Type B pancreatic cell (in vitro differentiated cells): ENCODE data around the gene TBC1D14. TPM values are rescaled to one million over a fixed set of nuclear protein-coding genes. Genes with fewer than 3 reads are reported as not detected.

Source experiments
- DNase-seq: peaks from one replicate; pipeline ENCODE4 v3.0.0; 2021; ENCODE audit warnings: mixed read lengths; ENCODE audit not compliant: unreplicated experiment; ENCODE audit errors: extremely low spot score
- H3K27ac Mint-ChIP-seq: 2 replicates; pipeline ENCODE4 v1.8.0; 2021; ENCODE audit warnings: mild to moderate bottlenecking, mixed read lengths
- H3K27me3 Mint-ChIP-seq: 2 replicates; pipeline ENCODE4 v1.8.0; 2021; ENCODE audit warnings: mixed read lengths
- H3K36me3 Mint-ChIP-seq: 2 replicates; pipeline ENCODE4 v1.8.0; 2021; ENCODE audit warnings: mixed read lengths
- H3K4me1 Mint-ChIP-seq: one replicate; pipeline ENCODE4 v1.8.0; 2021; ENCODE audit warnings: mixed read lengths; ENCODE audit not compliant: unreplicated experiment
- H3K4me3 Mint-ChIP-seq: 2 replicates; pipeline ENCODE4 v1.8.0; 2021; ENCODE audit warnings: mild to moderate bottlenecking, mixed read lengths
- H3K9me3 Mint-ChIP-seq: 2 replicates; pipeline ENCODE4 v1.8.0; 2021; ENCODE audit warnings: mixed read lengths
- total RNA-seq: library from RNA; stranded (reverse); gene quantifications from 2 replicates; pipeline ENCODE4 v1.2.1, GENCODE V29; 2021; ENCODE audit warnings: low replicate concordance
- TF ChIP-seq, protein P1 (sequence below): fragments of 200-600 bp; sonication (generic); conservative IDR thresholded peaks from 2 replicates; pipeline ENCODE4 v1.5.0; 2021; ENCODE audit warnings: antibody characterized with exemption, mild to moderate bottlenecking

Gene TBC1D14
- total RNA-seq, 1 donor from 2014 or later = 55.9 TPM

DNA sequence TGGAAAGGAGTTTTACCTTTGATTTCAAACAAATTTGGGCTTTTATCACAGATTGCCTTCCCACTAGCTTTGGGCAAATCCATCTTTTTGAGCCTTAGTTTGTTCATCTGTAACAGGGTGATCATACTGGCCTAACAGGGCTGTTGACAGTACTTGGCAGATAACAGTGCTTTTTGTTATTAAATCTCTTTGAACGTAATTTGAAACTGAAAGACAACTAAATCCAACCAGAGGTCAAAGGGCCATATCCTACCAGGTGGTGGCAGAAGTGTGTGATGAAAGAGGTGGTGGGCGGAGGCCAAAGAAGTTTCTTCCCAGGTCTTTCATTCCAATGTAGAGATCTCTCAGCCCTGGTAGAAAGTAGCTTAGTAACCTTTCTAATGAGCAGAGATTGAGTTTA, 98.3 kb downstream of the TBC1D14 start:
- DNase-seq = no peak
- H3K36me3 Mint-ChIP-seq = peaks cover 26% of the 10 kb centered on the region

DNA sequence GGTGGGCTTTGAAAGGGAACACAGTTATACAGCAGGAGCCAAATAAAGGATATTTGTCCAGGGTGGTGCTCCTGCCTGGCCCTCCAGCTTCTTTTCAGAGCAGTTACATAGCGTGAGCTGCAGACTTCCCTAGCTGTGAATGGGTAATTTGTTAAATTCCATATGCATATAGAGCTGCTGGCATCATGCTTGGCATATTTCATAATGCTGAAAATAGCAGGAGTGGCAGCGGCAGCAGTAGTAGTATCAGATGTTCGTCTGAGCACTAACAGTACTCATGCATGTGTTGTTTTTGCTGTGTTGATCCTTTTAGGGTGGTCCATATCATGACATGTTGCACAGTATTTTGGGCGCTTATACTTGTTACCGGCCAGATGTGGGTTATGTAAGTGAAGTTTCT, 99.9 kb downstream of the TBC1D14 start:
- Mint-ChIP-seq H3K27ac (no peak overlapping the region), H3K4me3 (no peak overlapping the region), H3K27me3 (no peaks in the 10 kb centered on the region), H3K4me1 (peaks cover 16% of the 10 kb centered on the region), H3K9me3 (no peaks in the 10 kb centered on the region), H3K36me3 (peaks cover 23% of the 10 kb centered on the region)
- TF ChIP-seq, protein P1, sequence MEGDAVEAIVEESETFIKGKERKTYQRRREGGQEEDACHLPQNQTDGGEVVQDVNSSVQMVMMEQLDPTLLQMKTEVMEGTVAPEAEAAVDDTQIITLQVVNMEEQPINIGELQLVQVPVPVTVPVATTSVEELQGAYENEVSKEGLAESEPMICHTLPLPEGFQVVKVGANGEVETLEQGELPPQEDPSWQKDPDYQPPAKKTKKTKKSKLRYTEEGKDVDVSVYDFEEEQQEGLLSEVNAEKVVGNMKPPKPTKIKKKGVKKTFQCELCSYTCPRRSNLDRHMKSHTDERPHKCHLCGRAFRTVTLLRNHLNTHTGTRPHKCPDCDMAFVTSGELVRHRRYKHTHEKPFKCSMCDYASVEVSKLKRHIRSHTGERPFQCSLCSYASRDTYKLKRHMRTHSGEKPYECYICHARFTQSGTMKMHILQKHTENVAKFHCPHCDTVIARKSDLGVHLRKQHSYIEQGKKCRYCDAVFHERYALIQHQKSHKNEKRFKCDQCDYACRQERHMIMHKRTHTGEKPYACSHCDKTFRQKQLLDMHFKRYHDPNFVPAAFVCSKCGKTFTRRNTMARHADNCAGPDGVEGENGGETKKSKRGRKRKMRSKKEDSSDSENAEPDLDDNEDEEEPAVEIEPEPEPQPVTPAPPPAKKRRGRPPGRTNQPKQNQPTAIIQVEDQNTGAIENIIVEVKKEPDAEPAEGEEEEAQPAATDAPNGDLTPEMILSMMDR = no peak
- DNase-seq = no peak

More for the DNA sequence above, 98.3 kb downstream of the TBC1D14 start:
- TF ChIP-seq, protein P1 = no peak
- no peak overlapping the region for H3K27ac Mint-ChIP-seq
- H3K9me3 Mint-ChIP-seq = no peaks in the 10 kb centered on the region
- H3K27me3 Mint-ChIP-seq = no peaks in the 10 kb centered on the region
- peaks cover 23% of the 10 kb centered on the region for H3K4me1 Mint-ChIP-seq
- H3K4me3 Mint-ChIP-seq = no peak overlapping the region

DNA sequence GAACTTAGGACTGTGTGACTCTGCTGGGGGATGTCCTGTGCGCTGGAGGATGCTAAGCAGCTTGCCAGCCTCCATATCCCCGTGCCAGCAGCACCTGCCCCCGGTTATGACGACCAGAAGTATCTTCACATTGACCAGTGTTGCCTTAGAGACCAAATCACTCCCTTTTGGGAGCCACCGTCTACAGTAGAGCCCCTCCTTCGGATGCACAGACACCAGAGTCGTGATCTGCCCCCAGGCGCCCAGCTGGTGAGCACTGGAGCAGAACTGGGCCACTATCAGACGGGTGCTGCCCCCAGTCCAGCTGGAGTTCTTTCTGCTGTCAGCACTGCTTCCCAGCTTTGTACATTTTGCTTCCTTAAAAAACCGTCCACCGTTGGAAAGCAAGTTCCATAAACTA, 103.5 kb downstream of the TBC1D14 start:
- peaks cover 31% of the 10 kb centered on the region for H3K36me3 Mint-ChIP-seq
- H3K27me3 Mint-ChIP-seq = no peaks in the 10 kb centered on the region
- no peaks in the 10 kb centered on the region for H3K9me3 Mint-ChIP-seq
- DNase-seq = no peak
- TF ChIP-seq, protein P1 = no peak
- no peak overlapping the region for H3K27ac Mint-ChIP-seq
- peaks cover 1% of the 10 kb centered on the region for H3K4me1 Mint-ChIP-seq
- no peak overlapping the region for H3K4me3 Mint-ChIP-seq

DNA sequence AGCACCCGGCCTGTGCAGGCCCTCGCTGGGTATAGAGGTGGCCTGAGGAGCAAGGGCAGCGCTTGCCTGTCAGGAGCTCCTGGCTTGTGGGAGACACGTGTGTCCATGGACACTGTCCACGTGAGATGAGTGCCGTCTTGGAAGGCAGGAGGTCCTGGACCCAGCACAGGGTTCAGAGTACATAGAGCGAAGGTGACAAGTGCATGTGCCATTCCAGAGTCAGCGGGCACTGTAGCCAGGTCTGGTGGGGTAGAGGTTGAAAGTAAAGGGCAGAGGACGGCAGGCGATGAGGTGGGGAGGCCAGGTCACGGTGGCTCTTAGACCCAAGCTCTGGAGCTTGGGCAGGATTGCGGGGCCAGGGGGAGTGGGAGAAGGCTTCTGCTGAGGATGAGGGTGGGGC, 105.2 kb downstream of the TBC1D14 start:
- DNase-seq = no peak
- no peaks in the 10 kb centered on the region for H3K4me1 Mint-ChIP-seq
- no peaks in the 10 kb centered on the region for H3K27me3 Mint-ChIP-seq
- no peak overlapping the region for H3K27ac Mint-ChIP-seq
- H3K9me3 Mint-ChIP-seq = no peaks in the 10 kb centered on the region
- no peak overlapping the region for H3K4me3 Mint-ChIP-seq
- TF ChIP-seq, protein P1 = no peak
- H3K36me3 Mint-ChIP-seq = peaks cover 23% of the 10 kb centered on the region

DNA sequence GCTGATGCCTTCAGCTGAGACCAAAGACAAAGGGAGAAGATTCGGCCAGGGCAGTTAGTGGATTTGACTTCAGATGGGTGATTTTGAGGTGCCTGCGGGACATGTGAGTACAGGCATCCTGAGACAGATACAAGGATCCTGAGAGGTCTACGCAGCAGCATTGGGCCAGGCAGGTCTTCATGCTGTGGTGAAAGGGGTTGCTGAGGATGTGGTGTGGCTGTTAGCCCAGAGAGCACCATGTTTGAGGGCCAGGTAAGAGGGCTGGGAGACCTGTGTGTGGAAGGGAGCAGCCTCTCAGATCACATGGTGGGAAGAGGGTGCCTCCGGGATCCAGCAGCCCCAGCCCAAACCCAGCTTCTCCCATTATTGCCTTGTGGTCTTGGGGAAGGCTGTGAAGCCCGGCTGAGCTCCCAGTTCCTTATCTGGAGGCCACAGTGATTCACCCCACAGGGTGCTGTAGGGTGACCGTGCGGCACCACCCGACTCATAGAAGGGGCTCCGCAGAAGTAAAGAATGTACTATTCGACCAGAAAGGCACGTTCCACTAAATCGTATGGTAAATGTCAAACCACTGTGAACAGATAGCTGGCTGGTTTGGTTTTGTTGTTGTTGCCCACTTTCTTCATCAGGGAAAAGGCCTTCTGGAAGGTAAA, 105.9 kb downstream of the TBC1D14 start:
- DNase-seq = no peak
- TF ChIP-seq, protein P1 = no peak
- peaks cover 19% of the 10 kb centered on the region for H3K36me3 Mint-ChIP-seq
- no peaks in the 10 kb centered on the region for H3K27me3 Mint-ChIP-seq
- H3K9me3 Mint-ChIP-seq = no peaks in the 10 kb centered on the region
- H3K4me1 Mint-ChIP-seq = no peaks in the 10 kb centered on the region
- no peak overlapping the region for H3K4me3 Mint-ChIP-seq
- H3K27ac Mint-ChIP-seq = no peak overlapping the region
